Measurements from ENCODE around the gene DRAXIN.

The DRAXIN gene

GRCh38 chr1:11707621-11708276 is 16.2 kb downstream of the DRAXIN start:
- FAIRE-seq (no peak), DNase-seq (ENCODE audit: low spot score) (no peak)

- FAIRE-seq (no peak), DNase-seq (ENCODE audit: low spot score) (peak; percentile 33)
Observed at GRCh38 chr1:11708554-11709350, 17.2 kb downstream of the DRAXIN start.

GRCh38 chr1:11711490-11711889 is 20.0 kb downstream of the DRAXIN start:
- FAIRE-seq (no peak), DNase-seq (ENCODE audit: low spot score) (no peak)

DNA sequence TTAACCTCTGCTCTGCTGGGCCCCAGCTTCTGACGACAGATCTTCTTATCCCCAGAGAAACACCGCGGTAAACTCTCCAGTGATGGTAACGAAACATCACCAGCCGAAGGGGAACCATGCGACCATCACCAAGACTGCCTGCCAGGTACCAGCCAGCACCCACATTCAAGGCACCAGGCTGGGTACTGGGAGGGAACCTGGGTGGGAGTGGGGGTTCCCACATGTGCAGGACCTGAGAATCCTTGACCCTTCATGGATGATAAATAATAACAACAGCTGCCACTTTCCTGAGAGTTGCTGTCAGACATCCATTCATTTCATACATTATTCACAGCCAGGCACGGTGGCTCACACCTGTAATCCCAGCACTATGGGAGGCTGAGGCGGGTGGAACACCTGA is 20.8 kb downstream of the DRAXIN start:
- no peak for FAIRE-seq
- no peak for DNase-seq (ENCODE audit: low spot score)

GRCh38 chr1:11713095-11713494 is 21.6 kb downstream of the DRAXIN start:
- no peak for DNase-seq (ENCODE audit: low spot score)
- FAIRE-seq = no peak

GRCh38 chr1:11714831-11715575 is 23.5 kb downstream of the DRAXIN start:
- FAIRE-seq = no peak

DNA sequence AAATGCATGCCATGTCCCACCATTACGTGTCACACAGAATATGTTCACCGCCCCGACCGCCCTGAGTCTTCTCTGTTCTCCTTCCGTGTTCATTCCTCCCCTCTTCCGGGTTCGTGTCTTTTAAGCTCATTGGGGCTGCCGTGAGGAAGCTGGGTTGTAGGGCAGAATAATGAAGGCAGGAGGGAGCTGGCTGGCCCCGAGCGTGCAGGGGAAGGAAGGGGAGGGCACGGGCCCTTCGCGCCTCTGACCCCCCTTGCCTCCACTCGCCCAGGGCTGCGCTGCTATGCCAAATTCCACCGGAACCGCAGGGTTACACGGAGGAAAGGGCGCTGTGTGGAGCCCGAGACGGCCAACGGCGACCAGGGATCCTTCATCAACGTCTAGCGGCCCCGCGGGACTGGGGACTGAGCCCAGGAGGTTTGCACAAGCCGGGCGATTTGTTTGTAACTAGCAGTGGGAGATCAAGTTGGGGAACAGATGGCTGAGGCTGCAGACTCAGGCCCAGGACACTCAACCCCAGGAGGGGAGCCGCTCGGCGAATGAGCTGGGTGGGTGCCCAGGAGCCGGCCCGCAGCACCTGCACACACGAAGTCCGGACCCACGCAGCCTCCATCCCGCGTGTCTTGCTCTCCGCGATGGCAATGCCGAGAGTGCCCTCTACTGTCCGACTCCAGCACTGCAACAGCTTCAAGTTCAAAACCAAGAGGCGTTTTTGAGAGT is 28.0 kb downstream of the DRAXIN start:
- no peak for FAIRE-seq
- DNase-seq (ENCODE audit: low spot score) = peak; percentile 33

More at GRCh38 chr1:11714831-11715575, 23.5 kb downstream of the DRAXIN start:
- DNase-seq (ENCODE audit: low spot score) = no peak

DNA sequence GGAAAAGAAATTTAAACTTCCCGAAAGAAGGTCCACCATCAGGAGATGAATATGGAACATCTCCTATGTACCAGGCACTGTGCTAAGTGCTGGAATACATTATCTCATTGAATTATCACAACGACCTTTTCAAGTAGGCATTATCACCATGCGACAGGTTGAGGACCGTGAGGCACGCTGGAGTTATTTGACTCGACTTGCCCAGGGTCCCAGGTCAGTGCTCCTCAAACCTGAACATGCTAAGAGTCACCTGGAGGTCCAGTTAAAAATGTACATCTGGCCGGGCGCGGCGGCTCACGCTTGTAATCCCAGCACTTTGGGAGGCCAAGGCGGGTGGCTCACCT is 28.5 kb downstream of the DRAXIN start:
- DNase-seq (ENCODE audit: low spot score) (no peak), FAIRE-seq (no peak)

DNA sequence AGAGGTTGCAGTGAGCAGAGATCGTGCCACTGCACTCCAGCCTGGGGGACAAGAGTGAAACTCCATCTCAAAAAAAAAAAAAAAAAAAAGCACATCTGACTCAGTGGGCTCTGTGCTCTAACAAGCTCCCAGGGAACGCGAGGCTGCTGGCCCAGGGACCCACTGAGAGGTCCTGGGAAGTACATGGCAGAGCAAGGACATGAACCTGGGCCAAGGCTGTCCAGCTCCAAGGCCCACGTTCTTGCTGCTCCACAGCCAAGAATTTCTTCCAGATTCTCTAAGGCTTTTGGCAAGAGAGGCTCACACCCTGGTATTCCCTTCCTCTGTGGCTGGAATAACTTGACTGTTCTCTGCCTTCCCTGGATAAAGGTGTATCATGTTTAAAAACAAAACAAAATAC is 29.0 kb downstream of the DRAXIN start:
- no peak for DNase-seq (ENCODE audit: low spot score)
- no peak for FAIRE-seq

DNA sequence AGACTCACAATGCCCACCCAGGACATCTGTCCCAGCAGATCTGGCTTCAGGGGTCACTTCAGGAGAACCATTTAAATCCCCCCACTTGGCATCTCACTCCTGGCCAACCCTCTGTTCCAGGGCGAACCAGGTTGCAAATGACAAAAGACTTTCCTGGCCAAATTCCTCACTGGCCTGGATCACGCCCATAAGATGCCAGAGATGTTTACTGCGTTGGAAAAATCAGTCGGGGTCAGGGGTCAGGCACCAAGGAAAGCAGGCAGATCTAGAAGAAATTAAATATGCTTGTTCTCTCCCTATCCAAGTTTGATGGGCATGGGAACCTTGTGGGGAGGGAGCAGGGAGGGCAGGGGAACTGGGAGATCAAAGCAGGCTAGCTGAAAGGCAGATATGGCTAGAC is 29.8 kb downstream of the DRAXIN start:
- DNase-seq (ENCODE audit: low spot score) = no peak
- FAIRE-seq = no peak

DNA sequence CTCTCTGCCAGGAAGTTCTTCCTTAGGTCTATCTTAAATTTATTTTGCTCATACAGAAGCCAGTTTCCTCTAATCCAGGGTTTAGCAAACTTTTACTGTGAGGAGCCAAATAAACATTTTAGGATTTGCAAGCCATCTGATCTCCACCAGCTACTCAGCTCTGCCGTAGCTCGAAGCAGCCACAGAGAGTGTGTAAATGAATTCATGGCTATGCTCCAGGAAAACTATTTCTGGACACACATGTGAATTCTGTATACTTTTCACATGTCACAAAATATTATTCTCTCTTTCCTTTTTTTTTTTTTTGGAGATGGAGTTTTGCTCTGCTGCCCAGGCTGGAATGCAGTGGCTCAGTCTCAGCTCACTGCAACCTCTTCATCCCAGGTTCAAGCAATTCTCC is 31.0 kb downstream of the DRAXIN start:
- FAIRE-seq (no peak), DNase-seq (ENCODE audit: low spot score) (no peak)

GRCh38 chr1:11725616-11726015 is 34.1 kb downstream of the DRAXIN start:
- DNase-seq (ENCODE audit: low spot score) = no peak
- no peak for FAIRE-seq

GRCh38 chr1:11727119-11727518 is 35.6 kb downstream of the DRAXIN start:
- no peak for FAIRE-seq
- DNase-seq (ENCODE audit: low spot score) = no peak

- FAIRE-seq (no peak), DNase-seq (ENCODE audit: low spot score) (peak; percentile 28)
Observed at GRCh38 chr1:11728126-11728806, 36.8 kb downstream of the DRAXIN start.

- DNase-seq (ENCODE audit: low spot score) (no peak), FAIRE-seq (no peak)
Observed at GRCh38 chr1:11729155-11729497, 37.6 kb downstream of the DRAXIN start.

- DNase-seq (ENCODE audit: low spot score) (peak; percentile 98), FAIRE-seq (peak; percentile 94)
Observed at GRCh38 chr1:11729498-11730428, 38.3 kb downstream of the DRAXIN start.

DNA sequence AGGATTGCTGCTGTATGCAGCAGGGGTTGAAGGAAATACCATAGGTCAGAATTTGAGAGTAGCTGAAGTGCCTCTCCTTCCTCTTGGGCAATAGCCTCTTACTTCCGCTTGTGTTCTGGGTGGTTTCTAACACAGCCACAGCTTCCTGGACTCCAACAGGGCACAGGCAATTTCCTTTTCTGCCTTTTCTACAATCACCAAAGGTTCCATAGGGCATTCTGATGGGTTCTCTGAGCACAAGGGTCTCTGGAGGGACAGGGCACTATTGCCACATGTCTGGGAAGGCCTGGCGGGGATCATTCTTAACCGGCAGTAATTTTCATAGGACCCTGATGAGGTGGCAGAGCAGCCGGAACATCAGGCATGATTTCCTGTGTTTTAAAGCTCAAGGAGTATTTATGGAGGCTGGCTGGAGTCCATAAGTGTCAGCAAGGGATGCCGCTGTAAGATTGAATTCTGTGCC is 39.0 kb downstream of the DRAXIN start:
- no peak for DNase-seq (ENCODE audit: low spot score)
- FAIRE-seq = no peak

- FAIRE-seq (no peak), DNase-seq (ENCODE audit: low spot score) (no peak)
Observed at GRCh38 chr1:11731691-11732283, 40.3 kb downstream of the DRAXIN start.

- no peak for DNase-seq (ENCODE audit: low spot score)
- FAIRE-seq = no peak
Observed at GRCh38 chr1:11733306-11733705, 41.8 kb downstream of the DRAXIN start.

DNA sequence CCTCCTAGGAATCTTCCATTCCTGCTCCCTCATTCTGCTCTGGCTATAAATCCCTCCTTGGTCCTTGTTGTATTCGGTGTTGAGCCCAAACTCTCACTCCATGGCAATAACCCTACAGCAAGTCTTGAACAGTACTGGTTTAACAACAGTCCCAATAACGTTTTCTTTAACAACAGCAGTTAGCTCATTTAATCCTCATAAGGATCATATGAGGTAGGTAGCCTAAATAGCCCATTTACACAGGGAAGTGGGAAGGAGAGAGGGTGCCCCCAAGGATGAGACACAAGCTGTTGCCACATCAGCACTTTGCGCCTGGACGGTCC is 44.0 kb downstream of the DRAXIN start:
- FAIRE-seq (no peak), DNase-seq (ENCODE audit: low spot score) (no peak)

All from RCC 7860 (cell line).